MV-4-11 (cell line): ENCODE measurements around the gene TPRKB.
"Not testable (repeated sequence)": the region's sequence is repeated elsewhere in the genome, so short reads cannot be mapped to it uniquely, and the experiment has no call there.

Experiments used
- DNase-seq: peaks from one replicate; lab custom pipeline; 2025; lab: John Stamatoyannopoulos, UW

TPRKB gene

GRCh38 chr2:73736855-73737779 lies at the start of gene TPRKB:
Gene TPRKB, minus strand, starts transcription at chr2:73737345. Its CDS starts 2,776 bp downstream, at chr2:73734569.
- peak; percentile 99 for DNase-seq

GRCh38 chr2:73783883-73784282 lies 46.7 kb upstream of the TPRKB start, which contains the start of gene C2orf78:
Gene C2orf78, plus strand, starts transcription at chr2:73784183. Its CDS starts 127 bp downstream, at chr2:73784310.
- not testable (repeated sequence) for DNase-seq

GRCh38 chr2:73783402-73783801 lies 46.3 kb upstream of the TPRKB start:
- not testable (repeated sequence) for DNase-seq

GRCh38 chr2:73780237-73780582 lies 43.1 kb upstream of the TPRKB start:
- DNase-seq, result no peak

GRCh38 chr2:73779467-73780236 lies 42.5 kb upstream of the TPRKB start, which contains the start of gene DUSP11:
Gene DUSP11, minus strand, starts transcription at chr2:73780103. Its CDS starts 129 bp downstream, at chr2:73779974.
- DNase-seq, result peak; percentile 96

GRCh38 chr2:73778867-73779466 lies 41.8 kb upstream of the TPRKB start:
- DNase-seq, result not testable (repeated sequence)

- no peak for DNase-seq
Measured at GRCh38 chr2:73776869-73777519, 39.8 kb upstream of the TPRKB start.

- DNase-seq, result no peak
Measured at GRCh38 chr2:73776381-73776780, 39.2 kb upstream of the TPRKB start.

GRCh38 chr2:73772819-73773218 lies 35.7 kb upstream of the TPRKB start:
- DNase-seq, result no peak

- no peak for DNase-seq
Measured at GRCh38 chr2:73770725-73771124, 33.6 kb upstream of the TPRKB start.

- no peak for DNase-seq
Measured at GRCh38 chr2:73766994-73767393, 29.8 kb upstream of the TPRKB start.

- no peak for DNase-seq
Measured at GRCh38 chr2:73766349-73766748, 29.2 kb upstream of the TPRKB start.

- no peak for DNase-seq
Measured at GRCh38 chr2:73764945-73765344, 27.8 kb upstream of the TPRKB start.

- DNase-seq, result no peak
Measured at GRCh38 chr2:73762571-73762970, 25.4 kb upstream of the TPRKB start.

GRCh38 chr2:73759904-73760303 lies 22.8 kb upstream of the TPRKB start:
- no peak for DNase-seq

GRCh38 chr2:73759285-73759764 lies 22.2 kb upstream of the TPRKB start:
- DNase-seq, result no peak

- not testable (repeated sequence) for DNase-seq
Measured at GRCh38 chr2:73754332-73754731, 17.2 kb upstream of the TPRKB start.

GRCh38 chr2:73749314-73749713 lies 12.2 kb upstream of the TPRKB start:
- DNase-seq, result no peak

- no peak for DNase-seq
Measured at GRCh38 chr2:73746877-73747208, 9.7 kb upstream of the TPRKB start.

- DNase-seq, result no peak
Measured at GRCh38 chr2:73746015-73746876, 9.1 kb upstream of the TPRKB start.

- DNase-seq, result no peak
Measured at GRCh38 chr2:73740767-73741166, 3.6 kb upstream of the TPRKB start.
